TTC549 (cell line): ENCODE results near the gene MIOX.

Source experiments
- FAIRE-seq: peaks from 2 replicates; lab custom pipeline; 2012; peaks lifted over from hg19 to GRCh38; lab: Jason Lieb, UNC

The MIOX gene

GRCh38 chr22:50486561-50487289, at the start of gene MIOX:
MIOX (plus strand) TSS chr22:50486859; CDS start chr22:50486898, 39 bp downstream.
- FAIRE-seq: no peak

- no peak for FAIRE-seq
Measured at GRCh38 chr22:50437511-50438304, 49.0 kb upstream of the MIOX start.

GRCh38 chr22:50438305-50439275, 48.1 kb upstream of the MIOX start:
- no peak for FAIRE-seq

- no peak for FAIRE-seq
Measured at GRCh38 chr22:50439314-50439870, 47.3 kb upstream of the MIOX start.

GRCh38 chr22:50439871-50440331, 46.8 kb upstream of the MIOX start:
- FAIRE-seq: no peak

- FAIRE-seq: no peak
Measured at GRCh38 chr22:50440544-50441249, 46.0 kb upstream of the MIOX start.

GRCh38 chr22:50441428-50441993, 45.1 kb upstream of the MIOX start:
- no peak for FAIRE-seq

- no peak for FAIRE-seq
Measured at GRCh38 chr22:50443197-50443596, 43.5 kb upstream of the MIOX start.

- no peak for FAIRE-seq
Measured at GRCh38 chr22:50443801-50444625, 42.6 kb upstream of the MIOX start.

- FAIRE-seq: no peak
Measured at GRCh38 chr22:50444663-50445062, 42.0 kb upstream of the MIOX start.

GRCh38 chr22:50445071-50445879, 41.4 kb upstream of the MIOX start:
- no peak for FAIRE-seq

- FAIRE-seq: no peak
Measured at GRCh38 chr22:50445880-50446707, 40.6 kb upstream of the MIOX start.

- FAIRE-seq: no peak
Measured at GRCh38 chr22:50446708-50447575, 39.7 kb upstream of the MIOX start.

- FAIRE-seq: no peak
Measured at GRCh38 chr22:50447576-50448551, 38.8 kb upstream of the MIOX start.

- FAIRE-seq: no peak
Measured at GRCh38 chr22:50452649-50453048, 34.0 kb upstream of the MIOX start.

GRCh38 chr22:50454556-50455075, 32.0 kb upstream of the MIOX start:
- FAIRE-seq: no peak
